ENCODE measurements around the gene TREM1. TPM values are rescaled to one million over a fixed set of nuclear protein-coding genes. Genes with fewer than 3 reads are reported as not detected.
A peak's percentile ranks its signal among the peaks of the same experiment; 100 is the strongest.

Gene TREM1
- total RNA-seq, 1 donor from 2014 or later = 0.20 TPM

DNA sequence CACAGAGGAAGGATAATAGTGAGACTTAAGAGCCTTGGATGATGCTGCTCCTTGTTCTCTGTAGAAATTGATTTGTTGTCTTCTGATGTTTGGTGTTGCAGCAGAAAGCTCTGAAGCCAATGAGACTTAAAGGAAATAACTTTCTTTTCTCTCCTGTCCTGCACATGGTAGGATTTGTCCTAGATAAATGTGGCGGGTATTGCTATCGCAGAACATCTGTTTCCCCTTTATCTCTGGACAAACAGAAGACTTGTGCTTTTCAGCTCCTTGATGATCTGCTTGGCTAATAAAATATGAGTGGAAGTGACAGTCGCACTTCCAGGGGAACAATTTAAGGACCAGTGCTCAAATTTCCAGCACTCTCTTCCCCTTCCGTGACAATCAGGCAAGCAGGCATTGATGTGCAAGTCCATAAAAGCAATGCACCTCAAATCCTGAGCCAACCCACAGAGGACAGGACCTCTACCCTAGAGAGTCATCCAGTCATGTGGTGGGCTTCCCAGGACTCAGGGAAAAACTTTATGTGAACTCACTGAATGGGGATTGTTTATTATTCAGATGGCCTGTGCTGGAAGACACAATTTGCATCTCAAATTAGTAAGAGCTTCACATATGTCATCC is 39.1 kb upstream of the TREM1 start:
- no peaks in the 10 kb centered on the region for H4K20me1 ChIP-seq (ENCODE audit: insufficient read depth, low read length)
- DNase-seq (ENCODE audit: low read depth) (no peak), FAIRE-seq (no peak)
- H3K4me3 ChIP-seq (ENCODE audit: insufficient read depth, low read depth, low read length) = no peak overlapping the region
- no peaks in the 10 kb centered on the region for H3K36me3 ChIP-seq (ENCODE audit: insufficient read depth, low read length)
- H3K4me1 ChIP-seq (ENCODE audit: insufficient read depth, low read length) = no peaks in the 10 kb centered on the region
- H3K4me1 Mint-ChIP-seq (ENCODE audit: low read depth, unreplicated experiment) = peaks cover 2% of the 10 kb centered on the region
- no peak overlapping the region for H3K4me2 ChIP-seq (ENCODE audit: low read length)
- no peaks in the 10 kb centered on the region for H3K9me3 Mint-ChIP-seq (ENCODE audit: unreplicated experiment)
- no peak overlapping the region for H3K27ac Mint-ChIP-seq (ENCODE audit: unreplicated experiment)
- H3K36me3 Mint-ChIP-seq (ENCODE audit: low read depth, unreplicated experiment) = peaks cover 2% of the 10 kb centered on the region
- H3K27ac ChIP-seq (ENCODE audit: low read depth, low read length) = no peak overlapping the region
- H3K9ac ChIP-seq (ENCODE audit: low read length) = no peak overlapping the region
- no peaks in the 10 kb centered on the region for H3K79me2 ChIP-seq (ENCODE audit: insufficient read depth, low read length)
- H3K9me3 ChIP-seq (ENCODE audit: insufficient read depth, low read depth, low read length) = no peaks in the 10 kb centered on the region
- no peak for TF ChIP-seq EZH2 (IDR thresholded peaks at IDR 0.05; ENCODE audit: insufficient read depth, low read length)
- TF ChIP-seq, protein P1, sequence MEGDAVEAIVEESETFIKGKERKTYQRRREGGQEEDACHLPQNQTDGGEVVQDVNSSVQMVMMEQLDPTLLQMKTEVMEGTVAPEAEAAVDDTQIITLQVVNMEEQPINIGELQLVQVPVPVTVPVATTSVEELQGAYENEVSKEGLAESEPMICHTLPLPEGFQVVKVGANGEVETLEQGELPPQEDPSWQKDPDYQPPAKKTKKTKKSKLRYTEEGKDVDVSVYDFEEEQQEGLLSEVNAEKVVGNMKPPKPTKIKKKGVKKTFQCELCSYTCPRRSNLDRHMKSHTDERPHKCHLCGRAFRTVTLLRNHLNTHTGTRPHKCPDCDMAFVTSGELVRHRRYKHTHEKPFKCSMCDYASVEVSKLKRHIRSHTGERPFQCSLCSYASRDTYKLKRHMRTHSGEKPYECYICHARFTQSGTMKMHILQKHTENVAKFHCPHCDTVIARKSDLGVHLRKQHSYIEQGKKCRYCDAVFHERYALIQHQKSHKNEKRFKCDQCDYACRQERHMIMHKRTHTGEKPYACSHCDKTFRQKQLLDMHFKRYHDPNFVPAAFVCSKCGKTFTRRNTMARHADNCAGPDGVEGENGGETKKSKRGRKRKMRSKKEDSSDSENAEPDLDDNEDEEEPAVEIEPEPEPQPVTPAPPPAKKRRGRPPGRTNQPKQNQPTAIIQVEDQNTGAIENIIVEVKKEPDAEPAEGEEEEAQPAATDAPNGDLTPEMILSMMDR (IDR thresholded peaks at IDR 0.05; ENCODE audit: insufficient read depth, low read depth, low read length) = no peak
- H3K27me3 Mint-ChIP-seq (ENCODE audit: low read depth, unreplicated experiment) = peaks cover 7% of the 10 kb centered on the region
- no peak overlapping the region for H3K4me3 Mint-ChIP-seq (ENCODE audit: unreplicated experiment)
- no peak overlapping the region for H2AFZ ChIP-seq (ENCODE audit: low read depth, low read length)
- H3K27me3 ChIP-seq (ENCODE audit: insufficient read depth, low read length) = peaks cover 39% of the 10 kb centered on the region

DNA sequence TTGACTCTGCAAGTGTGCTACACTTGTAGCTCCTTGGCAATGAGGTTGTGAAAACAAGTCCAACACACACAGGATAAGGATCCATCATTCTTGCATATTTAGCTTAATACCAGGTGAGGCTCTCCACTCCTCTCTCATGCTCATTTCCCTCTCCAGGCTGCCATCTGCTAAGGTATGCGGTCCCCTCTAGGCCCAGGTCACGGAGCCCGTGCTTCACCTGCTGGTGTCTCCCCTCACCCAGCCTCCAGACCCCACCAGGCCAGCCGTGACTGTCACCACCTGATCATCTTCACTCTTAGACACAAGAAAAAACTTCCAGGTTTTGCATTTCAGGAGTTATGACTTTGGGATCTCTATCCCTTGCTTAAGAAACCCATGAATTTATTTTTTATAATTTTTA is 34.7 kb upstream of the TREM1 start:
- FAIRE-seq (no peak), DNase-seq (ENCODE audit: low read depth) (no peak)
- Mint-ChIP-seq H3K36me3 (ENCODE audit: low read depth, unreplicated experiment) (peaks cover 2% of the 10 kb centered on the region), H3K4me3 (ENCODE audit: unreplicated experiment) (no peak overlapping the region), H3K27me3 (ENCODE audit: low read depth, unreplicated experiment) (peaks cover 8% of the 10 kb centered on the region), H3K27ac (ENCODE audit: unreplicated experiment) (peak overlapping the region; percentile 55), H3K4me1 (ENCODE audit: low read depth, unreplicated experiment) (peaks cover 4% of the 10 kb centered on the region), H3K9me3 (ENCODE audit: unreplicated experiment) (no peaks in the 10 kb centered on the region)
- H3K27me3 ChIP-seq (ENCODE audit: insufficient read depth, low read length) = peaks cover 30% of the 10 kb centered on the region
- no peaks in the 10 kb centered on the region for H3K79me2 ChIP-seq (ENCODE audit: insufficient read depth, low read length)
- H3K4me1 ChIP-seq (ENCODE audit: insufficient read depth, low read length) = peaks cover 8% of the 10 kb centered on the region
- H3K4me3 ChIP-seq (ENCODE audit: insufficient read depth, low read depth, low read length) = no peak overlapping the region
- H3K9ac ChIP-seq (ENCODE audit: low read length) = no peak overlapping the region
- no peak overlapping the region for H3K27ac ChIP-seq (ENCODE audit: low read depth, low read length)
- no peak overlapping the region for H3K4me2 ChIP-seq (ENCODE audit: low read length)
- TF ChIP-seq, protein P1 (IDR thresholded peaks at IDR 0.05; ENCODE audit: insufficient read depth, low read depth, low read length) = no peak
- no peaks in the 10 kb centered on the region for H3K36me3 ChIP-seq (ENCODE audit: insufficient read depth, low read length)
- no peaks in the 10 kb centered on the region for H4K20me1 ChIP-seq (ENCODE audit: insufficient read depth, low read length)
- H3K9me3 ChIP-seq (ENCODE audit: insufficient read depth, low read depth, low read length) = no peaks in the 10 kb centered on the region
- H2AFZ ChIP-seq (ENCODE audit: low read depth, low read length) = no peak overlapping the region

Data from astrocyte (in vitro differentiated cells and primary cell).